AG10803 (cell line): ENCODE measurements around the gene CCSER1.

Source experiments
- DNase-seq: peaks from one replicate; pipeline ENCODE4 v3.0.0; 2010; ENCODE audit warnings: low read depth
- H3K4me3 ChIP-seq: 2 replicates; pipeline ENCODE4 v1.5.1; 2011; ENCODE audit warnings: mild to moderate bottlenecking, low read length, control low read depth
- CTCF ChIP-seq: conservative IDR thresholded peaks from 2 replicates; pipeline ENCODE4 v1.5.1; 2011; ENCODE audit warnings: mild to moderate bottlenecking, low read length, control low read depth, inconsistent platforms

CCSER1 gene

GRCh38 chr4:91630054-91630453 lies 1502.9 kb downstream of the CCSER1 start:
- DNase-seq, result no peak
- no peak overlapping the region for H3K4me3 ChIP-seq
- TF ChIP-seq CTCF, result no peak

- TF ChIP-seq CTCF, result no peak
- H3K4me3 ChIP-seq, result no peak overlapping the region
- no peak for DNase-seq
These were observed 1503.6 kb downstream of the CCSER1 start for GRCh38 chr4:91630764-91631163.

- no peak for TF ChIP-seq CTCF
- no peak for DNase-seq
- no peak overlapping the region for H3K4me3 ChIP-seq
These were observed 1504.1 kb downstream of the CCSER1 start for GRCh38 chr4:91631335-91631734.

GRCh38 chr4:91636083-91636482 lies 1508.9 kb downstream of the CCSER1 start:
- DNase-seq, result no peak
- TF ChIP-seq CTCF, result no peak
- H3K4me3 ChIP-seq, result no peak overlapping the region
